ENCODE data around the gene CUX1. TPM values are rescaled to one million over a fixed set of nuclear protein-coding genes. Genes with fewer than 3 reads are reported as not detected.

The CUX1 gene
- total RNA-seq, 1 experiment from 2014 or later = 116 TPM

DNA sequence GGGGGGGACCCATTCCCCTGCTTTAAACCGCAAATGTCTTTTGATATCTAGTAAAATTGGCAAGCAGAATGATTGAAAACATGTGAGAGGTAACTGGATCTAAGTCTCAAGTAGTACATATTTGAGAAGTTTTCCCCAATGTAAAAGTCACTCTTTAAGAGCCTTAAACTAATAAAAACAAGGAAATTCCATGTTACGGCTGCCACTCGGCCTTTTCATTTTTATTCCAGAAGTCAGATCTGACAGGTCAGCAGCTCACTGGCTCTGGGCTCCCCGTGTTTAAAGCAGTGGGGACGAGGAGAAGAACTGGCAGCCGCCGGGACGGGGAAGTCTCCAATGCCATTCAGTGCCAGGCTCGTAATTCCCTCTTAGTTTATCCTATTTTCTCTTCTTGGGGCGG lies 80.7 kb downstream of the CUX1 start:
- Histone ChIP-seq H3K4me1 (peaks cover 7% of the 10 kb centered on the region), H3K27me3 (replicated peaks; ENCODE audit: control insufficient read depth, insufficient read depth, low read length) (no peaks in the 10 kb centered on the region), H3K9me3 (no peaks in the 10 kb centered on the region), H3K4me3 (ENCODE audit: low read depth, low read length) (no peak overlapping the region), H3K36me3 (ENCODE audit: control insufficient read depth, insufficient read depth, low read length) (no peaks in the 10 kb centered on the region)
- Mint-ChIP-seq H3K4me3 (ENCODE audit: unreplicated experiment) (no peak overlapping the region), H3K27ac (ENCODE audit: unreplicated experiment) (no peak overlapping the region), H3K27me3 (ENCODE audit: insufficient read depth, unreplicated experiment) (no peaks in the 10 kb centered on the region), H3K36me3 (ENCODE audit: insufficient read depth, unreplicated experiment) (peaks cover 56% of the 10 kb centered on the region), H3K9me3 (ENCODE audit: unreplicated experiment) (no peaks in the 10 kb centered on the region), H3K4me1 (ENCODE audit: low read depth, unreplicated experiment) (peaks cover 16% of the 10 kb centered on the region)
- POLR2A ChIA-PET = no interaction called here
- intact Hi-C loops (cut with micrococcal nuclease; ENCODE audit: unreplicated experiment) = no loop called here
- CTCF ChIA-PET = interaction anchor here (0.7 kb wide), 1 partner anchor 94 kb away, joined by 4 read pairs; no protein-coding TSS in a partner anchor
- no TSS peak for BruUV-seq (replicated peaks)
- DNase-seq = no peak
- TF ChIP-seq CTCF (IDR thresholded peaks at IDR 0.05; ENCODE audit: insufficient read depth in 1 of 2, low read depth in 1 of 2, low read length in 1 of 2, severe bottlenecking in 1 of 2, unreplicated experiment in 1 of 2) = no peak

GRCh38 chr7:101899616-101900015 lies 82.2 kb downstream of the CUX1 start:
- POLR2A ChIA-PET = interaction anchor here (0.6 kb wide), 1 partner anchor 138 kb away, joined by 3 read pairs; no protein-coding TSS in a partner anchor
- H3K9me3 Mint-ChIP-seq (ENCODE audit: unreplicated experiment) = no peaks in the 10 kb centered on the region
- no peak for DNase-seq
- peaks cover 20% of the 10 kb centered on the region for H3K4me1 Mint-ChIP-seq (ENCODE audit: low read depth, unreplicated experiment)
- H3K27ac Mint-ChIP-seq (ENCODE audit: unreplicated experiment) = peak overlapping the region; percentile 47
- Histone ChIP-seq H3K4me3 (ENCODE audit: low read depth, low read length) (no peak overlapping the region), H3K27me3 (replicated peaks; ENCODE audit: control insufficient read depth, insufficient read depth, low read length) (no peaks in the 10 kb centered on the region), H3K9me3 (no peaks in the 10 kb centered on the region), H3K4me1 (no peaks in the 10 kb centered on the region; the same call in none of the 2 replicates), H3K36me3 (ENCODE audit: control insufficient read depth, insufficient read depth, low read length) (no peaks in the 10 kb centered on the region)
- peaks cover 50% of the 10 kb centered on the region for H3K36me3 Mint-ChIP-seq (ENCODE audit: insufficient read depth, unreplicated experiment)
- intact Hi-C loops (cut with micrococcal nuclease; ENCODE audit: unreplicated experiment) = no loop called here
- TF ChIP-seq CTCF (IDR thresholded peaks at IDR 0.05; ENCODE audit: insufficient read depth in 1 of 2, low read depth in 1 of 2, low read length in 1 of 2, severe bottlenecking in 1 of 2, unreplicated experiment in 1 of 2) = no peak
- BruUV-seq (replicated peaks) = no TSS peak
- CTCF ChIA-PET = no interaction called here
- H3K4me3 Mint-ChIP-seq (ENCODE audit: unreplicated experiment) = no peak overlapping the region
- no peaks in the 10 kb centered on the region for H3K27me3 Mint-ChIP-seq (ENCODE audit: insufficient read depth, unreplicated experiment)

GRCh38 chr7:101900103-101900502 lies 82.7 kb downstream of the CUX1 start:
- no TSS peak for BruUV-seq (replicated peaks)
- POLR2A ChIA-PET = interaction anchor here (0.6 kb wide), 2 partner anchors 122 to 137 kb away, joined by 3 to 7 read pairs; no protein-coding TSS in a partner anchor
- no peaks in the 10 kb centered on the region for H3K27me3 ChIP-seq (replicated peaks; ENCODE audit: control insufficient read depth, insufficient read depth, low read length)
- no peak for TF ChIP-seq CTCF (IDR thresholded peaks at IDR 0.05; ENCODE audit: insufficient read depth in 1 of 2, low read depth in 1 of 2, low read length in 1 of 2, severe bottlenecking in 1 of 2, unreplicated experiment in 1 of 2)
- H3K27ac Mint-ChIP-seq (ENCODE audit: unreplicated experiment) = peak overlapping the region; percentile 47
- no peak overlapping the region for H3K4me3 ChIP-seq (ENCODE audit: low read depth, low read length)
- no peaks in the 10 kb centered on the region for H3K36me3 ChIP-seq (ENCODE audit: control insufficient read depth, insufficient read depth, low read length)
- no peak for DNase-seq
- H3K4me1 ChIP-seq = no peaks in the 10 kb centered on the region; the same call in none of the 2 replicates
- no peaks in the 10 kb centered on the region for H3K9me3 ChIP-seq
- H3K36me3 Mint-ChIP-seq (ENCODE audit: insufficient read depth, unreplicated experiment) = peaks cover 47% of the 10 kb centered on the region
- H3K4me3 Mint-ChIP-seq (ENCODE audit: unreplicated experiment) = no peak overlapping the region
- no peaks in the 10 kb centered on the region for H3K9me3 Mint-ChIP-seq (ENCODE audit: unreplicated experiment)
- H3K4me1 Mint-ChIP-seq (ENCODE audit: low read depth, unreplicated experiment) = peaks cover 20% of the 10 kb centered on the region
- CTCF ChIA-PET = no interaction called here
- intact Hi-C loops (cut with micrococcal nuclease; ENCODE audit: unreplicated experiment) = no loop called here
- H3K27me3 Mint-ChIP-seq (ENCODE audit: insufficient read depth, unreplicated experiment) = no peaks in the 10 kb centered on the region

All from Caco-2 (cell line).